ENCODE results near the gene ANTXR1. TPM values are rescaled to one million over a fixed set of nuclear protein-coding genes. Genes with fewer than 3 reads are reported as not detected.

Gene ANTXR1
- total RNA-seq, 1 experiment from 2014 or later: 181 TPM

GRCh38 chr2:69163109-69163508 is 150.1 kb downstream of the ANTXR1 start:
- ChIA-PET CTCF (interaction anchor here (0.5 kb wide), 1 partner anchor 142 kb away, joined by 4 read pairs; no protein-coding TSS in a partner anchor), POLR2A (ENCODE audit: low non-redundant PET) (no interaction called here)
- Histone ChIP-seq H3K4me3 (ENCODE audit: low read depth, low read length, poor library complexity, severe bottlenecking) (no peak overlapping the region), H3K27me3 (replicated peaks; ENCODE audit: insufficient read depth, low read depth, low read length, poor library complexity) (no peaks in the 10 kb centered on the region), H3K4me1 (ENCODE audit: insufficient read depth, low read length, poor library complexity, severe bottlenecking) (no peaks in the 10 kb centered on the region), H3K9me3 (ENCODE audit: low read depth, low read length, poor library complexity, severe bottlenecking) (no peaks in the 10 kb centered on the region), H3K36me3 (ENCODE audit: insufficient read depth, low read length, poor library complexity, severe bottlenecking) (peaks cover 12% of the 10 kb centered on the region), H3K27ac (ENCODE audit: low read depth, low read length, poor library complexity, severe bottlenecking) (no peak overlapping the region)
- TF ChIP-seq CTCF (conservative IDR thresholded peaks at IDR 0.05; ENCODE audit: low read depth, low read length): no peak
- TF ChIP-seq EZH2 (IDR thresholded peaks at IDR 0.05; ENCODE audit: borderline replicate concordance, low read depth, low read length, poor library complexity, severe bottlenecking): no peak
- DNase-seq (ENCODE audit: low spot score): peak; percentile 23
- no TSS peak for BruUV-seq (replicated peaks)
- intact Hi-C loops (cut with micrococcal nuclease; ENCODE audit: unreplicated experiment): no loop called here

- no peak for DNase-seq (ENCODE audit: low spot score)
- Histone ChIP-seq H3K27me3 (replicated peaks; ENCODE audit: insufficient read depth, low read depth, low read length, poor library complexity) (no peaks in the 10 kb centered on the region), H3K27ac (ENCODE audit: low read depth, low read length, poor library complexity, severe bottlenecking) (no peak overlapping the region), H3K4me1 (ENCODE audit: insufficient read depth, low read length, poor library complexity, severe bottlenecking) (no peaks in the 10 kb centered on the region), H3K4me3 (ENCODE audit: low read depth, low read length, poor library complexity, severe bottlenecking) (no peak overlapping the region), H3K9me3 (ENCODE audit: low read depth, low read length, poor library complexity, severe bottlenecking) (no peaks in the 10 kb centered on the region), H3K36me3 (ENCODE audit: insufficient read depth, low read length, poor library complexity, severe bottlenecking) (peaks cover 12% of the 10 kb centered on the region)
- CTCF ChIA-PET: interaction anchor here (0.5 kb wide), 1 partner anchor 142 kb away, joined by 4 read pairs; no protein-coding TSS in a partner anchor
- intact Hi-C loops (cut with micrococcal nuclease; ENCODE audit: unreplicated experiment): no loop called here
- TF ChIP-seq EZH2 (IDR thresholded peaks at IDR 0.05; ENCODE audit: borderline replicate concordance, low read depth, low read length, poor library complexity, severe bottlenecking) (no peak), CTCF (conservative IDR thresholded peaks at IDR 0.05; ENCODE audit: low read depth, low read length) (no peak)
- no TSS peak for BruUV-seq (replicated peaks)
- POLR2A ChIA-PET (ENCODE audit: low non-redundant PET): no interaction called here
Measured at GRCh38 chr2:69163556-69163955, 150.6 kb downstream of the ANTXR1 start.

- no peaks in the 10 kb centered on the region for H3K9me3 ChIP-seq (ENCODE audit: low read depth, low read length, poor library complexity, severe bottlenecking)
- no peak for DNase-seq (ENCODE audit: low spot score)
- no TSS peak for BruUV-seq (replicated peaks)
- H3K27me3 ChIP-seq (replicated peaks; ENCODE audit: insufficient read depth, low read depth, low read length, poor library complexity): no peaks in the 10 kb centered on the region
- intact Hi-C loops (cut with micrococcal nuclease; ENCODE audit: unreplicated experiment): no loop called here
- H3K36me3 ChIP-seq (ENCODE audit: insufficient read depth, low read length, poor library complexity, severe bottlenecking): peaks cover 12% of the 10 kb centered on the region
- H3K4me3 ChIP-seq (ENCODE audit: low read depth, low read length, poor library complexity, severe bottlenecking): no peak overlapping the region
- POLR2A ChIA-PET (ENCODE audit: low non-redundant PET): no interaction called here
- CTCF ChIA-PET: no interaction called here
- no peak overlapping the region for H3K27ac ChIP-seq (ENCODE audit: low read depth, low read length, poor library complexity, severe bottlenecking)
- no peak for TF ChIP-seq CTCF (conservative IDR thresholded peaks at IDR 0.05; ENCODE audit: low read depth, low read length)
- TF ChIP-seq EZH2 (IDR thresholded peaks at IDR 0.05; ENCODE audit: borderline replicate concordance, low read depth, low read length, poor library complexity, severe bottlenecking): no peak
- H3K4me1 ChIP-seq (ENCODE audit: insufficient read depth, low read length, poor library complexity, severe bottlenecking): no peaks in the 10 kb centered on the region
Measured at GRCh38 chr2:69164061-69164778, 151.2 kb downstream of the ANTXR1 start.

Measured in A673 (cell line).